ENCODE measurements around the gene ISCU.
"Not testable (repeated sequence)": the region's sequence is repeated elsewhere in the genome, so short reads cannot be mapped to it uniquely, and the experiment has no call there.

ISCU gene

GRCh38 chr12:108570743-108571608 is 8.6 kb downstream of the ISCU start:
- DNase-seq (ENCODE audit: low read depth in 2 of 2) = no peak

DNA sequence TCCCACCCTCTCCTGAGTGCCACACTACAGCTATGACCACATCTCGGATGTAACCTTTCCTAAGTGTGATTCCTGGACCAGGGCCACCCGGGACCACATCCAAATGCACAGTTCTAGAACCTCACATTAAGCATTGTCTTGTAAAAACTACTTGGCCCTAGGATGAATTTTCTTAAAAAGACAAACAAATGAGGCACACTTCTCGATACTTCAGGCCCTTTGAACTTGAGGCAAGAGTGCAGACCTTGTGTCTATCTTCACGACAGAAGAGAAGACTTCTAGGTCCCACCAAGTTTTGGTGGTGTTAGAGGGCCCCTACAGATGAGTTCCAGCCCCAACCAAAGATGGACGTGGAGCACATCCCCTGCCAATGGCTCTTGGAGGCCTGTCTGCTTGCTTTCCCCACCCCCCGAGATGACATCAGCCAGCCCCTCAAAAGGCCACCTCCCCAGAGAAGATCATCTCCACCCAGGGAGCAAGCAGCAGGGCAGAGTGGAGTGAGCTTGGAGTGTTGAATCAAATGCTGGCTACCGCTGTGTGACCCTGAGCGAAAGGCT is 9.3 kb downstream of the ISCU start:
- DNase-seq (ENCODE audit: low read depth in 2 of 2) = no peak

DNA sequence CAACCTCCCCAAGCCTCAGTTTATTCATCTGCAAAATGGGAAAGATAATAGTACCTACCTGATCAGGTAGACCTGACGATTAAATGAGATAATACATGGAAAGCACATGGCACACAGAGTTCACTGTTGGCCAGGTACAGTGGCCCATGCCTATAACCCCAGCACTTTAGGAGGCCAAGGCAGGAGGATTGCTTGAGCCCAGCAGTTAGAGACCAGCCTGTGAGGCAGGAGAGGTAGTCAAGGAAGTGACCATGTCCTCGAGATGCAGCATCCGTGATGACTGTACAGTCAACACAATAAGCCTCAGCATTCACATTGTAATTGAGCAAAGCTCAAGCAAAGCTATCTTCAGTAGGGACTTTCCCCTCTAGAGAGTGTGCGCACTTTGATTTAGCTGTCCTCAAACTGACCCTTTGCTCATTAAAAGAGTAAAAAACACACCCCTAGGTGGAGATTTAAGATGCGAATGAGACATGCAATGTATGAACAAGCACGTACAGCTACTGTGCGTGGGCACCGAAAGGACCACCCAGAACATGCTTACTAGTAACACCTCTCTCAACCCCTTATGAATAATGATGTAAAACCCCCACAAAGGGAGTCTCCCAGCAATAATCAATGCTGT is 9.9 kb downstream of the ISCU start:
- no peak for DNase-seq (ENCODE audit: low read depth in 2 of 2)

DNA sequence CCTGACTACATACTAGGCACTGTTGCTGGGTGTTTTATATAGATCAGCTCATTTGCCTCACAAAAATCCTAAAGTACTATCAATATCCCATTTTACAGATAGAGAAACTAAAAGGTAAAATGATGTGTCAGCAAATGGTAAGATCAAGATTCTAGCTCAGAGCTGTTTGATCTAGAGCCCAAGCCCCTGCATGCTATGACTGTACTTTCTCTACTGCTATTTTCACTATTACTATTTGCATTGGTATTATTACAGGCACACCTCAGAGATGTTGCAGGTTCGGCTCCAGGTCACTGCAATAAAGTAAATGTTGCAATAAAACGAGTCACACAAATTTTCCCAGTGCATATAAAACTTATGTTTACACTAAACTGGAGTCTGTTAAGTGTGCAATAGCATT is 10.9 kb downstream of the ISCU start:
- DNase-seq (ENCODE audit: low read depth in 2 of 2) = no peak

GRCh38 chr12:108574276-108574675 is 11.9 kb downstream of the ISCU start:
- DNase-seq (ENCODE audit: low read depth in 2 of 2) = not testable (repeated sequence)

DNA sequence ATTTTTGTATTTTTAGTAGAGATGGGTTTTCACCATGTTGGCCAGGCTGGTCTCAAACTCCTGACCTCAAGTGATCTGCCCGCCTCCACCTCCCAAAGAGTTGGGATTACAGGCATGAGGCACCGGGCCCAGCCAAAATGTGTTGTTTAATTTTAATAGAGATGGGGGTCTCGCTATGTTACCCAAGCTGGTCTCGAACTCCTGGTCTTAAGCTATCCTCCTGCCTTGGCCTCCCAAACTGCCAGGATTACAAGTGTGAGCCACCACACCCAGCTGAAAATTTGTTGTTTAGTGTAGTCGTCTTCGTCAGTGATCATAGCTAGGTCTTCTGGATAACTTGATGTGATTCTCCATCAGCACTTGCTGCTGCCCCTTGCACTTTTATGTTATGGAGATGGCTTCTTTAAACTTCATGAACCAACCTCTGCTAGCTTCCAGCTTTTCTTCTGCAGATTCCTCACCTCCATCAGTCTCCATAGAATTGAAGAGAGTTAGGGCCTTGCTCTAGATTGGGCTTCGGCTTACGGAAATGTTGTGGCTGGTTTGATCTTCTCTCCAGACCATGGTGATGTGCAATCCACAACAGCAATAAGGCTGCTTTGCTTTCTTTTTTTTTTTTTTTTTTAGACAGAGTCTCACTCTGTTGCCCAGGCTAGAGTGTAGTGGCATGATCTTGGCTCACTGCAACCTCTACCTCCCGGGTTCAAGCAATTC is 13.0 kb downstream of the ISCU start:
- no peak for DNase-seq (ENCODE audit: low read depth in 2 of 2)

DNA sequence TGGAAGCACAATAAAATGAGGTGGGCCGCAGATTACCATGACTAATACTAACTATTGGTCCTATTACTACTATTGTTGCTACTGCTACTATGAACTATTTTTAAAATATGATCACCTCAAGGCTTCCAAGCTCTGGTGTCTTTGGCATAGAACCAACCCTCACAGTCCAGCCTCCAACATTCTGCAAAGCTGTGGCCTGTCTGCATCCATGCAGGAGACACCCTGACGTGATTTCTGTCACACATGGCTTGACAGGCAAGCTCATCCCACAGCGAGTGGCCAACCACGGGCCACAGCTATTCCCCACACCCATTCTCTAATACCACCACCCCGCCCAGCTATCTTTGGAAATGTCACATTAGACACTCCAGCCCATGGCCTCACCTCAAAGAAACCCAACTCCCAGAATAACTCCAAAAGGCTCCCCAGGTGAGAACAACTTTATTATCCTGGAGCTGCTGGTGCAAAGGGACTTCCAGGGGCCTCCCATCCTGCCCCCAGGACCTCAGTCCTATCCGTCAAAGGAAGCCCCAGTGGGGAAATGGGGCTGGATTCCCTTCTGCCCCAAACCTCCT is 14.4 kb downstream of the ISCU start:
- no peak for DNase-seq (ENCODE audit: low read depth in 2 of 2)

GRCh38 chr12:108577458-108577857 is 15.1 kb downstream of the ISCU start:
- no peak for DNase-seq (ENCODE audit: low read depth in 2 of 2)

GRCh38 chr12:108578264-108578663 is 15.9 kb downstream of the ISCU start:
- DNase-seq (ENCODE audit: low read depth in 2 of 2) = no peak

DNA sequence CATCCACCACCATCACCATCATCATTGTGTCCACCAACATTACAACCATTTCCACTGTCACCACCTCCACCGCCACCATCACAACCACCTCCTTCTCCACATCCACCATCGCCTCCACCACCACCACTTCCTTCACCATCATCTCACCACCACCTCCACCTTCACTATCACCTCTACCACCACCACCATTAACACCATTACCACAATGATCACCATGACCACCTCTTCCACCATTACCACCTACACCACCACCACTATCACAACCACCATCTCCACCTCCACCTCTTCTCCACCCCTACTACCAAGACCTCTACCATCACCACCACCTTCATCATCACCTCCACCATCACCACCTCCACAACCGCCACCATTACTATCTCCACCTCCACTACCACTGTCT is 16.4 kb downstream of the ISCU start:
- no peak for DNase-seq (ENCODE audit: low read depth in 2 of 2)

DNA sequence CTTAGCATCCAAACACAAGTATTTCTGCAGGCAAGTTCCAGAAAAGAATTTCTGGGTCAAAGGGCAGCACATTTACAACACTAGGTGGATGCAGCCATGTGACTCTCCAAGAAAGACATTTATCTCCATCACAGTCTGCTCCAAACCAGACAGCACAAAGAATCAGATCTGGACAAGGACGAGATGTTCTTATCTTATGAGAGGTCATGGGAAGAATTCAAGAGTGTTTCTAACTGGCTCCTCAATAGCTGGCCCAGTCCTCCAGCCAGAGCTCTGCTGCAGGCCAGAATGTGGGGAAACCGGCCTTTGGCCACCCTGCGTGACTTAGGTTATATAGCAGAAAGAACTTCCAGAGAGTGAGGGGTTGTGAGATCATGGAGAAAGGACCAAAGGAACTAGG is 18.1 kb downstream of the ISCU start:
- DNase-seq (ENCODE audit: low read depth in 2 of 2) = no peak

- DNase-seq (ENCODE audit: low read depth in 2 of 2) = no peak
Observed at GRCh38 chr12:108581311-108582227, 19.2 kb downstream of the ISCU start.

- no peak for DNase-seq (ENCODE audit: low read depth in 2 of 2)
Observed at GRCh38 chr12:108582509-108582908, 20.1 kb downstream of the ISCU start.

GRCh38 chr12:108582978-108583770 is 20.8 kb downstream of the ISCU start:
- no peak for DNase-seq (ENCODE audit: low read depth in 2 of 2)

DNA sequence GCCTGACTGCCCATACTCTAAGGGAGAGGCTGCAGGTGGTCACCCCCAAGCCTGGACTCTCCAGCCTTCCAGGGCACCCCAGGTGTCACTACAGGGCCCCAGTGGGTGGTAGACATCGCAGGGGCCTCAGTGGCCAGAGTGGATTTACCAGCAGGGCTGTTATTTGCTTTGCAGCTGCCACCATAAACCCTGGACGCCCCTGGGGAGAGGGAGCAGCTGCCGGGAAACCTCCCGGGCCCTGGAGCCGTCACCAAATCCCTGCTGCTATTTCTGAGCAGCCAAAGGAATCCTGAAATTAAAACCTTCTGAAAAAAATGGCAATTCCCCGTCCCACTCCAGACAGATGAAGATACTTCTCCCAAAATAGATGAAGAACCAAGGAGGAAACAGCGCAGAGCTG is 21.6 kb downstream of the ISCU start:
- DNase-seq (ENCODE audit: low read depth in 2 of 2) = no peak

GRCh38 chr12:108584456-108585065 is 22.2 kb downstream of the ISCU start:
- DNase-seq (ENCODE audit: low read depth in 2 of 2) = no peak

GRCh38 chr12:108585864-108586263 is 23.5 kb downstream of the ISCU start:
- no peak for DNase-seq (ENCODE audit: low read depth in 2 of 2)

GRCh38 chr12:108586306-108586705 is 23.9 kb downstream of the ISCU start:
- no peak for DNase-seq (ENCODE audit: low read depth in 2 of 2)

- DNase-seq (ENCODE audit: low read depth in 2 of 2) = no peak
Observed at GRCh38 chr12:108587826-108588225, 25.4 kb downstream of the ISCU start.
